Measurements from ENCODE around the gene ZNF407.

The ZNF407 gene

DNA sequence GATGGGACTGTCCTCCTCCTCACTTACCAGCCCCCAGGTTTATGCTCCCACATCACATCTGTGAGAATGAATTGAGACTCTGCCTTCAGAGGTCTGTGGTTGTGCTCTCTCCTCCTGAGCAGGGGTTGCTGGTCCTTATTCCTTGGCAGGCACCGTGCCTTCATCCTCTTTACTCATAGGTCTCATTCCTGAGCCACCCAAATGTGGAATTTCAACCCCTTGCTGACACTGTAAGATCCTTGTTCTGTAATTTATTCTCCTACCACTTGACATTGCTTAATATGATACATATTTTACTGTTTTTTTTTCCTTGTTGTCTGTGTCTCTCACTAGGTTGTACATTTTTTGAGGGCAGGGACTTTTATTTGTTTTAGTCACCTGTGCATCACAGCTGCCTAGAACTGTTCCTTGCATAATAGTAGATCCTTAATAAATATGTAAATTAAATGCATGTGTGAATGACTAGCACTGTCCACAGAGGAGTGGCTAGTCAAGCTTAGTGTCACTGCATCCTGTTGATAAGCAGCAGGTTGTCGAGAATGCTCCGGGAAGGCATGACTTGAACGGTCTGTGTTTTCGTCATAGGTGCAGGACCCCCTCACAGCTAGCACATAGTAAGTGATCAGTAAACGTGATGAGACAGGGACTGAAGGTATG, 180.6 kb downstream of the ZNF407 start:
- Histone ChIP-seq H3K4me3 (ENCODE audit: severe bottlenecking) (no peak overlapping the region), H3K27ac (ENCODE audit: poor library complexity, severe bottlenecking) (no peak overlapping the region), H3K9me3 (ENCODE audit: severe bottlenecking) (no peaks in the 10 kb centered on the region), H3K36me3 (ENCODE audit: low read depth) (no peaks in the 10 kb centered on the region), H3K27me3 (ENCODE audit: insufficient read depth, poor library complexity, severe bottlenecking) (no peaks in the 10 kb centered on the region), H3K4me1 (ENCODE audit: insufficient read depth, poor library complexity, severe bottlenecking) (no peaks in the 10 kb centered on the region)
- TF ChIP-seq, protein P1, sequence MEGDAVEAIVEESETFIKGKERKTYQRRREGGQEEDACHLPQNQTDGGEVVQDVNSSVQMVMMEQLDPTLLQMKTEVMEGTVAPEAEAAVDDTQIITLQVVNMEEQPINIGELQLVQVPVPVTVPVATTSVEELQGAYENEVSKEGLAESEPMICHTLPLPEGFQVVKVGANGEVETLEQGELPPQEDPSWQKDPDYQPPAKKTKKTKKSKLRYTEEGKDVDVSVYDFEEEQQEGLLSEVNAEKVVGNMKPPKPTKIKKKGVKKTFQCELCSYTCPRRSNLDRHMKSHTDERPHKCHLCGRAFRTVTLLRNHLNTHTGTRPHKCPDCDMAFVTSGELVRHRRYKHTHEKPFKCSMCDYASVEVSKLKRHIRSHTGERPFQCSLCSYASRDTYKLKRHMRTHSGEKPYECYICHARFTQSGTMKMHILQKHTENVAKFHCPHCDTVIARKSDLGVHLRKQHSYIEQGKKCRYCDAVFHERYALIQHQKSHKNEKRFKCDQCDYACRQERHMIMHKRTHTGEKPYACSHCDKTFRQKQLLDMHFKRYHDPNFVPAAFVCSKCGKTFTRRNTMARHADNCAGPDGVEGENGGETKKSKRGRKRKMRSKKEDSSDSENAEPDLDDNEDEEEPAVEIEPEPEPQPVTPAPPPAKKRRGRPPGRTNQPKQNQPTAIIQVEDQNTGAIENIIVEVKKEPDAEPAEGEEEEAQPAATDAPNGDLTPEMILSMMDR (IDR thresholded peaks at IDR 0.05; ENCODE audit: poor library complexity, severe bottlenecking): no peak
- ATAC-seq (ENCODE audit: low read depth) (peak; percentile 51; the same call in 2 of the 3 replicates), DNase-seq (ENCODE audit: low spot score) (no peak)

DNA sequence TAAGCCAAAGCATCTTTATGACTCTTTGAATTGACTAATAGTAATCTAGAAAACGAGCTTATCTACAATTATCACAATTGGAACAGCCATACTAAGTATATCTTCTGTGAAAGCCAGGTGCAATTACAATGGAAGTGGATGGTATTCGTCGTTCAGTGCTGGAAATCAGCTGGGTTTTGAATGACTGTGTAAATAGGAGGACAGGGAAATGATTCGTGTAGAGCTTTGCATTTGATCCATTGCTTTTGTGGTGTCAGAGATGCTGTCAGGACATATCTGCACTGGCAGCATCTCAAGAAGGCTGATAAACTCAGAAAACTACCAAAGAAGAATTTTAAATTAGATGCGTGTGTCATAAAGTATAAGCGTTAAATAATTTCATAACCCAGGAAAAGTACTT, 187.1 kb downstream of the ZNF407 start:
- Histone ChIP-seq H3K9me3 (ENCODE audit: severe bottlenecking) (no peaks in the 10 kb centered on the region), H3K27ac (ENCODE audit: poor library complexity, severe bottlenecking) (no peak overlapping the region), H3K4me3 (ENCODE audit: severe bottlenecking) (no peak overlapping the region), H3K27me3 (ENCODE audit: insufficient read depth, poor library complexity, severe bottlenecking) (no peaks in the 10 kb centered on the region), H3K4me1 (ENCODE audit: insufficient read depth, poor library complexity, severe bottlenecking) (no peaks in the 10 kb centered on the region), H3K36me3 (ENCODE audit: low read depth) (no peaks in the 10 kb centered on the region)
- DNase-seq (ENCODE audit: low spot score): no peak
- TF ChIP-seq, protein P1 (IDR thresholded peaks at IDR 0.05; ENCODE audit: poor library complexity, severe bottlenecking): no peak
- no peak for ATAC-seq (ENCODE audit: low read depth)

DNA sequence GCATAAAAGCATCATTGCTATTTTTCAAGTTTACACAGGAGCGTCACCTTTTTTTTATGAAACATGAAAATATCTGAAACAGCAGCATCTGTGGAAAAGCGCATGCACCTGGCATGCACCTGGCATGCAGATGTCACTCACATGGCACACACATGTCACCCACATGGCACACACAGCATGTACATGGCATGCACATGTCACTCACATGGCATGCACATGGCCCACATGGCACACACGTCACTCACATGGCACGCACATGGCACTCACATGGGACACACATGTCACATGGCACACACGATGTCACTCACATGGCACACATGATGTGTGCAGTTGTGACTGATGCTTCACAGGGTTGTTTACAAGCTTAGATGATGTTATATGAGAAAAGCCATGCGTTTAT, 188.0 kb downstream of the ZNF407 start:
- H3K27ac ChIP-seq (ENCODE audit: poor library complexity, severe bottlenecking): no peak overlapping the region
- no peaks in the 10 kb centered on the region for H3K4me1 ChIP-seq (ENCODE audit: insufficient read depth, poor library complexity, severe bottlenecking)
- TF ChIP-seq, protein P1 (IDR thresholded peaks at IDR 0.05; ENCODE audit: poor library complexity, severe bottlenecking): no peak
- DNase-seq (ENCODE audit: low spot score): no peak
- no peaks in the 10 kb centered on the region for H3K9me3 ChIP-seq (ENCODE audit: severe bottlenecking)
- no peaks in the 10 kb centered on the region for H3K27me3 ChIP-seq (ENCODE audit: insufficient read depth, poor library complexity, severe bottlenecking)
- no peak overlapping the region for H3K4me3 ChIP-seq (ENCODE audit: severe bottlenecking)
- no peaks in the 10 kb centered on the region for H3K36me3 ChIP-seq (ENCODE audit: low read depth)
- ATAC-seq (ENCODE audit: low read depth): no peak

DNA sequence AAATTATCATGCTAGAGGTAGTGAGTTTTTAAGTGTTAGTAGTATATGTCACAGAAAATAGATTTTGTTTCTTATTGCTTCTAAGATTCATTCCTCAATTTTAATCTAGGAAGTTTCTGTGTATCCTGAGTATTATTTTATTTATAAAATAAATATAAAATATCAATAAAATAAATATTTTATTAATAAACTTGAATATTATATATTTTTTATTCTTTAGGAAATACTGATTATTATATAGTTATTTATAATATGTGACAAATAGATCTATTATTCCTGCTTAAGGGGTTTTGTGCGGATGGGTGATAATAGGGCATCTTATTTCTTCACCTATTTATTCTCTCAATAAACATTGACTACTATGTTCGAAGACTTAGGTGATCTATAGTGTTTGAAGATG, 191.0 kb downstream of the ZNF407 start:
- TF ChIP-seq, protein P1 (IDR thresholded peaks at IDR 0.05; ENCODE audit: poor library complexity, severe bottlenecking): no peak
- ATAC-seq (ENCODE audit: low read depth) (no peak), DNase-seq (ENCODE audit: low spot score) (no peak)
- Histone ChIP-seq H3K27me3 (ENCODE audit: insufficient read depth, poor library complexity, severe bottlenecking) (no peaks in the 10 kb centered on the region), H3K36me3 (ENCODE audit: low read depth) (no peaks in the 10 kb centered on the region), H3K27ac (ENCODE audit: poor library complexity, severe bottlenecking) (no peak overlapping the region), H3K4me3 (ENCODE audit: severe bottlenecking) (no peak overlapping the region), H3K4me1 (ENCODE audit: insufficient read depth, poor library complexity, severe bottlenecking) (no peaks in the 10 kb centered on the region), H3K9me3 (ENCODE audit: severe bottlenecking) (no peaks in the 10 kb centered on the region)

DNA sequence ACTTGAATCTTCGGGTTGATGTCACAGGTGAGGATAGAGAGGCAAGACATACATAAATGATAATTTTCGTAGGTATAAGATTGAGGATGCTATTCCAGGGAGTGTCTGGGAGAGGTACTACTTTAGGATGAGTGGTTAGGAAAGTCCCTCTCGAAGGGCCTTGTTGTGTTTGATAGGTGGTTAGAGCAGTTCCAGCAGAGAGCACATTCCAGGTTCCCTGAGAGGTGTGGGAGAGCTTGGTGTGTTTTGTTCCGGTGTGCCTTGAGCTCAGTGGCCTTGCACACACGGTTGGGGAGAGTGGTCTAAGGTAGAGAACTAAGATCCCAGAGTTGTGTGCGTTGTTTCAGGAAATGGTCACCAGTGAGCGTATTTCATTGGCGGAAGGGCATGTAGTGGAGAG, 191.4 kb downstream of the ZNF407 start:
- ATAC-seq (ENCODE audit: low read depth): no peak
- no peak overlapping the region for H3K4me3 ChIP-seq (ENCODE audit: severe bottlenecking)
- TF ChIP-seq, protein P1 (IDR thresholded peaks at IDR 0.05; ENCODE audit: poor library complexity, severe bottlenecking): no peak

More for the DNA sequence above, 191.4 kb downstream of the ZNF407 start:
- no peak for DNase-seq (ENCODE audit: low spot score)
- Histone ChIP-seq H3K27ac (ENCODE audit: poor library complexity, severe bottlenecking) (no peak overlapping the region), H3K36me3 (ENCODE audit: low read depth) (no peaks in the 10 kb centered on the region), H3K27me3 (ENCODE audit: insufficient read depth, poor library complexity, severe bottlenecking) (no peaks in the 10 kb centered on the region), H3K9me3 (ENCODE audit: severe bottlenecking) (no peaks in the 10 kb centered on the region), H3K4me1 (ENCODE audit: insufficient read depth, poor library complexity, severe bottlenecking) (no peaks in the 10 kb centered on the region)

Data from RWPE2 (cell line).